Endothelial cell of umbilical vein (primary cell): Measurements from ENCODE around the gene MLPH. TPM values are rescaled to one million over a fixed set of nuclear protein-coding genes. Genes with fewer than 3 reads are reported as not detected.

Source experiments
- BruUV-seq: library from RNA; stranded (reverse); fragments of 400-500 nt; replicated peaks from 2 replicates; lab custom pipeline; 2021; lab: Mats Ljungman, UMichigan
- CTCF ChIA-PET: fragments of 300-600, 350-600 bp; sonication (Branson Sonifier 250); formaldehyde crosslinking; loops from one replicate; lab custom pipeline; 2021; ENCODE audit warnings: antibody characterized with exemption, inconsistent platforms; lab: Charles Lee
- POLR2A ChIA-PET: fragments of 300-600, 350-600 bp; sonication (Branson Sonifier 250); formaldehyde crosslinking; loops from one replicate; lab custom pipeline; 2021; ENCODE audit warnings: antibody characterized with exemption, inconsistent platforms; lab: Charles Lee
- DNase-seq: peaks from one replicate; pipeline ENCODE4 v3.0.0-alpha.2; 2011; ENCODE audit warnings: low read depth, low spot score
- FAIRE-seq: peaks from 2 replicates; lab custom pipeline; 2011; peaks lifted over from hg19 to GRCh38; lab: Jason Lieb, UNC
- H2AFZ ChIP-seq: 2 replicates; pipeline ENCODE4 v1.6.0; 2012; ENCODE audit warnings: low read depth, low read length, control low read depth, inconsistent platforms
- H3K27ac ChIP-seq: 2 replicates; pipeline ENCODE4 v1.5.1; 2011; ENCODE audit warnings: low read depth, mild to moderate bottlenecking, control low read depth, low read length, moderate library complexity; ENCODE audit not compliant: insufficient read depth
- H3K27me3 ChIP-seq, 2 experiments: 2 replicates each; pipeline versions ENCODE4 v1.6.0 to v1.6.1; 2011; ENCODE audit warnings: low read length in 2 of 2, mixed read lengths in 1 of 2; ENCODE audit not compliant: control insufficient read depth in 2 of 2, insufficient read depth in 2 of 2
- H3K36me3 ChIP-seq, 2 experiments: 2 replicates in 1 of 2; 3 replicates in 1 of 2; pipeline ENCODE4 v1.5.1; 2011; ENCODE audit warnings: low read length in 2 of 2, mild to moderate bottlenecking in 1 of 2, moderate library complexity in 1 of 2; ENCODE audit not compliant: control insufficient read depth in 2 of 2, insufficient read depth in 2 of 2; ENCODE audit errors: extremely low read depth in 1 of 2
- H3K4me1 ChIP-seq: 3 replicates; pipeline ENCODE4 v1.5.1; 2011; ENCODE audit warnings: mild to moderate bottlenecking, low read length; ENCODE audit not compliant: control insufficient read depth, insufficient read depth; ENCODE audit errors: extremely low read depth
- H3K4me2 ChIP-seq: 2 replicates; pipeline ENCODE4 v1.6.1; 2011; ENCODE audit warnings: low read length, control low read depth, mixed read lengths; ENCODE audit not compliant: insufficient read depth
- H3K4me3 ChIP-seq, 3 experiments: fragments of 200-600 bp in 1 of 3; sonication (generic), shearing (Covaris generic) in 1 of 3; replicated peaks in 1 of 3; 2 replicates each; pipeline ENCODE4 v1.5.1; 2011 to 2016; ENCODE audit warnings: control low read depth in 3 of 3, low read length in 3 of 3, mild to moderate bottlenecking in 2 of 3, inconsistent platforms in 1 of 3, low read depth in 1 of 3, moderate library complexity in 1 of 3; ENCODE audit not compliant: insufficient read depth in 1 of 3
- H3K79me2 ChIP-seq: 2 replicates; pipeline ENCODE4 v1.6.0; 2012; ENCODE audit warnings: low read length, inconsistent platforms; ENCODE audit not compliant: control insufficient read depth, insufficient read depth
- H3K9ac ChIP-seq: replicated peaks from 2 replicates; pipeline ENCODE3; 2011; ENCODE audit warnings: low read length, control low read depth; ENCODE audit not compliant: insufficient read depth; ENCODE audit errors: extremely low read depth
- H3K9me1 ChIP-seq: replicated peaks from 3 replicates; pipeline ENCODE4 v1.6.0; 2011; ENCODE audit warnings: mild to moderate bottlenecking, low read length; ENCODE audit not compliant: control insufficient read depth, insufficient read depth; ENCODE audit errors: extremely low read depth
- H3K9me3 ChIP-seq: replicated peaks from 2 replicates; pipeline ENCODE4 v1.5.1; 2012; ENCODE audit warnings: low read length, inconsistent platforms; ENCODE audit not compliant: control insufficient read depth, insufficient read depth
- H4K20me1 ChIP-seq: replicated peaks from 2 replicates; pipeline ENCODE3; 2011; ENCODE audit warnings: mild to moderate bottlenecking, low read length; ENCODE audit not compliant: control insufficient read depth, insufficient read depth; ENCODE audit errors: extremely low read depth
- EZH2 ChIP-seq: IDR thresholded peaks from 2 replicates; pipeline ENCODE4 v1.6.1; 2012; ENCODE audit warnings: borderline replicate concordance, low read depth, mild to moderate bottlenecking, moderate library complexity, low read length, inconsistent platforms; ENCODE audit not compliant: severe bottlenecking
- FOS ChIP-seq: IDR thresholded peaks from 2 replicates; pipeline ENCODE4 v1.6.1; 2011; ENCODE audit warnings: mild to moderate bottlenecking, low read length, moderate library complexity, borderline replicate concordance; ENCODE audit not compliant: insufficient read depth
- GATA2 ChIP-seq: IDR thresholded peaks from 2 replicates; pipeline ENCODE4 v1.7.0; 2011; ENCODE audit warnings: low read depth, mild to moderate bottlenecking, moderate library complexity, mixed read lengths, low read length; ENCODE audit not compliant: insufficient read length, insufficient read depth
- JUN ChIP-seq: IDR thresholded peaks from 2 replicates; pipeline ENCODE4 v1.6.1; 2011; ENCODE audit warnings: borderline replicate concordance, low read depth; ENCODE audit not compliant: insufficient read length, insufficient read depth
- MYC ChIP-seq: IDR thresholded peaks from one replicate; pipeline ENCODE4 v1.6.1; 2011; ENCODE audit warnings: mild to moderate bottlenecking, low read depth, low read length
- POLR2A ChIP-seq: IDR thresholded peaks from 2 replicates; pipeline ENCODE4 v1.6.1; 2012; ENCODE audit warnings: low read depth, mild to moderate bottlenecking, control low read depth, low read length
- POLR2AphosphoS5 ChIP-seq: IDR thresholded peaks from 2 replicates; pipeline ENCODE4 v1.6.1; 2012; ENCODE audit warnings: low read depth, mild to moderate bottlenecking, control low read depth, low read length, moderate library complexity; ENCODE audit not compliant: insufficient read depth
- dilution Hi-C: fragments of 300-500 bp; cut with MboI; formaldehyde crosslinking; loops from one replicate; pipeline ENCODE4 v1.15.0; 2019; ENCODE audit warnings: low sequenced_read_pairs; ENCODE audit not compliant: extremely low pct_ligation_motif_present
- intact Hi-C: fragments of 100-400 bp; cut with micrococcal nuclease; formaldehyde crosslinking; loops from one replicate; pipeline ENCODE4 v1.10.0; 2022
- polyA plus RNA-seq, 4 experiments: library from polyadenylated mRNA; depleted of rRNA in 3 of 4; stranded (reverse) in 3 of 4; unstranded in 1 of 4; fragments of >200 nt; gene quantifications; 2 replicates each; pipeline versions ENCODE4 v1.2.1 to v1.2.3, GENCODE V29; 2011 to 2012; ENCODE audit warnings: missing spikeins in 1 of 4
- total RNA-seq: library from RNA; stranded (reverse); gene quantifications from 2 replicates; pipeline ENCODE4 v1.2.3, GENCODE V29; 2021
- TF ChIP-seq, protein P1 (sequence below), 2 donors: IDR thresholded peaks; 1 replicate in 1 of 2; 2 replicates in 1 of 2; pipeline ENCODE4 v1.5.1; 2011; ENCODE audit warnings: low read length in 2 of 2, mild to moderate bottlenecking in 2 of 2, moderate library complexity in 2 of 2, control low read depth in 1 of 2, inconsistent platforms in 1 of 2, low read depth in 1 of 2; ENCODE audit not compliant: insufficient read depth in 1 of 2; ENCODE audit errors: extremely low read depth in 1 of 2
- TF ChIP-seq, protein P2 (sequence below): IDR thresholded peaks from 2 replicates; pipeline ENCODE4 v1.6.1; 2011; ENCODE audit not compliant: insufficient read depth, insufficient read length

MLPH gene
- total and polyA plus RNA-seq, 2 donors (not counting 3 experiments of a cell fraction or from before 2014, with no cell fraction given), result not detected

DNA sequence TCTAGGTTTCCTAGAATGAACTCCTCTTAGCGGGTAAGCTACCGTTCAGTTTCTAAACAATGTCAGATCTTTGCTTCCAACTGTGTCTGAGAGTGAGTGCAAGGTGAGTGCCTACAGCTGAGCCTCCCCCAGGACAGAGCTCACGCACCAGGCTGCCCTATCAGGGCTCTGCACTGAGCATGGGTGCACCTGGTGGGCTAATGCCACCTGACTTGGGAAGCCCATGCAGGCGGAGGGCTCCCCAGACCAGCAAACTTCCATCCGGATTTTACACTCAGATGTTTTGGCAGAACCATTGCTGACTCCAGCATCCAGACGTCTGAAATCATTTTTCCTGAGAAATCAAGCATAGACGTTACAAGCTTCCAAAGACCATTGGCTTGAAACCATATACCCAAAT, 16.1 kb upstream of the MLPH start:
- Histone ChIP-seq H3K4me3 (no peak overlapping the region), H3K27ac (no peak overlapping the region), H3K9me1 (no peaks in the 10 kb centered on the region), H3K79me2 (no peaks in the 10 kb centered on the region), H4K20me1 (no peaks in the 10 kb centered on the region), H3K4me1 (peaks cover 12% of the 10 kb centered on the region), H3K36me3 (no peaks in the 10 kb centered on the region), H2AFZ (no peak overlapping the region), H3K9ac (no peak overlapping the region), H3K27me3 (peaks cover 2 to 4% of the 10 kb centered on the region in 2 experiments), H3K9me3 (no peaks in the 10 kb centered on the region), H3K4me2 (no peak overlapping the region)
- CTCF ChIA-PET, result interaction anchor here (0.6 to 4.6 kb wide), 29 partner anchors 9 to 385 kb away, joined by 3 to 101 read pairs (median 3); partner anchors contain the start of genes COPS8, MLPH and PRLH
- TF ChIP-seq, protein P1, sequence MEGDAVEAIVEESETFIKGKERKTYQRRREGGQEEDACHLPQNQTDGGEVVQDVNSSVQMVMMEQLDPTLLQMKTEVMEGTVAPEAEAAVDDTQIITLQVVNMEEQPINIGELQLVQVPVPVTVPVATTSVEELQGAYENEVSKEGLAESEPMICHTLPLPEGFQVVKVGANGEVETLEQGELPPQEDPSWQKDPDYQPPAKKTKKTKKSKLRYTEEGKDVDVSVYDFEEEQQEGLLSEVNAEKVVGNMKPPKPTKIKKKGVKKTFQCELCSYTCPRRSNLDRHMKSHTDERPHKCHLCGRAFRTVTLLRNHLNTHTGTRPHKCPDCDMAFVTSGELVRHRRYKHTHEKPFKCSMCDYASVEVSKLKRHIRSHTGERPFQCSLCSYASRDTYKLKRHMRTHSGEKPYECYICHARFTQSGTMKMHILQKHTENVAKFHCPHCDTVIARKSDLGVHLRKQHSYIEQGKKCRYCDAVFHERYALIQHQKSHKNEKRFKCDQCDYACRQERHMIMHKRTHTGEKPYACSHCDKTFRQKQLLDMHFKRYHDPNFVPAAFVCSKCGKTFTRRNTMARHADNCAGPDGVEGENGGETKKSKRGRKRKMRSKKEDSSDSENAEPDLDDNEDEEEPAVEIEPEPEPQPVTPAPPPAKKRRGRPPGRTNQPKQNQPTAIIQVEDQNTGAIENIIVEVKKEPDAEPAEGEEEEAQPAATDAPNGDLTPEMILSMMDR (IDR thresholded peaks at IDR 0.05; ENCODE audit: extremely low read depth in 1 of 2, insufficient read depth in 1 of 2, low read depth in 1 of 2, low read length in 2 of 2), result no peak
- no peak for TF ChIP-seq POLR2A
- no peak for TF ChIP-seq MYC
- TF ChIP-seq, protein P2, sequence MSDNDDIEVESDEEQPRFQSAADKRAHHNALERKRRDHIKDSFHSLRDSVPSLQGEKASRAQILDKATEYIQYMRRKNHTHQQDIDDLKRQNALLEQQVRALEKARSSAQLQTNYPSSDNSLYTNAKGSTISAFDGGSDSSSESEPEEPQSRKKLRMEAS, result no peak
- TF ChIP-seq GATA2, result no peak
- no peak for TF ChIP-seq EZH2
- no peak for TF ChIP-seq FOS
- no peak for TF ChIP-seq POLR2AphosphoS5
- TF ChIP-seq JUN, result no peak
- dilution Hi-C loops (no loop called here), intact Hi-C loops (loop anchor here (1.0 kb wide), 3 partner anchors 50 to 317 kb away; no protein-coding TSS in a partner anchor)
- DNase-seq, result no peak
- BruUV-seq, result no TSS peak
- no peak for FAIRE-seq
- POLR2A ChIA-PET, result no interaction called here
